Mucosa of stomach (tissue), 1 donor: Measurements from ENCODE around the gene HIPK3.

ENCODE experiments used
- H3K27me3 ChIP-seq: one replicate; pipeline ENCODE4 v1.7.0; 2013; ENCODE audit warnings: mild to moderate bottlenecking, low read length; ENCODE audit not compliant: control insufficient read depth, insufficient read depth
- H3K36me3 ChIP-seq: one replicate; pipeline ENCODE4 v1.7.0; 2013; ENCODE audit warnings: low read length; ENCODE audit not compliant: control insufficient read depth, insufficient read depth
- H3K4me1 ChIP-seq: one replicate; pipeline ENCODE4 v1.7.0; 2013; ENCODE audit warnings: mild to moderate bottlenecking, low read length; ENCODE audit not compliant: control insufficient read depth, insufficient read depth
- H3K4me3 ChIP-seq: one replicate; pipeline ENCODE4 v1.7.0; 2013; ENCODE audit warnings: low read length
- H3K9ac ChIP-seq: one replicate; pipeline ENCODE4 v1.7.0; 2013; ENCODE audit warnings: mild to moderate bottlenecking, low read length, moderate library complexity
- H3K9me3 ChIP-seq: one replicate; pipeline ENCODE4 v1.7.0; 2013; ENCODE audit warnings: mild to moderate bottlenecking, low read length, moderate library complexity; ENCODE audit not compliant: control insufficient read depth
- donor health status: Pancreatic carcinoma.

Gene HIPK3

DNA sequence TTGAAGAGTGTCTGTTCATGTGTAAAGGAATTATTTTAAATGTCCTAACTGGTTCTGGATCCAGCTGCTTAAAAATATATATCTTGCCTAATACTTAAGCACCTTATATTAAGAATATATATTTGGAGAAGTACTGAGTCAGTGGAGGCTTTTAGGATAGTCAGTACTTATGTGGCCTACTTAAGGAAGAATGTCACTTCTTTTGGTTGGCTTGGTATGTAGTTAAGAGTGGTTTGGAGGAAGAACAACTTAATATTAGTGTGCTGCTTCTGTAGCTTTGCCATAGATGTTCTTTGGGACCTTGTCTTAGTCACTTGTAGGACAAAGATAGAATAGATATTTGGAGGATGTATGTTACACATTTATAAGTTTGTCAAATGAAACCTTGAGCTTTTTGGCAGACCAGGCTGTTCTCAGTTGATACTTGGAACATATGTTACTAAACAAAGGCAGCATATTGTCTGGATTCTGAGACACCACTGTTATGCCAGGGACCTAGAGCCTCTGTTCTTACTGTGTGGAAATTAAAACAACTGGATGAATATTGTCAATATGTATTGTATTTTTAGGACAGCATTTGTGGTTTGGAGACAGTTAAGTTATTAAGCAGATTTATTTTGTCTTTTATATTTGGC lies 4.9 kb downstream of the HIPK3 start:
- Histone ChIP-seq H3K9me3 (no peaks in the 10 kb centered on the region), H3K36me3 (no peaks in the 10 kb centered on the region), H3K9ac (no peak overlapping the region), H3K4me1 (peaks cover 9% of the 10 kb centered on the region), H3K4me3 (no peak overlapping the region), H3K27me3 (no peaks in the 10 kb centered on the region)

DNA sequence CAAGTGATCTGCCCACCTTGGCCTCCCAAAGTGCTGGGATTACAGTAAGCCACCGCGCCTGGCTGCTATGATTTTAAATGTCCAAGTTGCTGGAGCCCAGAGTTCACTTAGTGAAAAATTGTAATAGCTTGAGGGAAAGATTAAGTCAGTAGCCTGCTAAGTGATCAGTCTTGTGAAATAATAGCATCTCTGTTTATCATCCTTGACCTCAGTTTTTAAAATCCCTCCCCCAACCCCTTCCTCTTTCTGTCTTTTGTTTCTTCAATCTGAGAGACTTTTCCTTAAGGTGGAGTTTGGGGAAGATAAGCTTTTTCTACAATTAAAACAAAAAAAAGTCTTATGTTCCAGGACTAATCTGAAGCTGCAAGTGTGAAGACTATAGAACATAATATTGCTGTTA lies 6.4 kb downstream of the HIPK3 start:
- Histone ChIP-seq H3K9me3 (no peaks in the 10 kb centered on the region), H3K9ac (no peak overlapping the region), H3K36me3 (no peaks in the 10 kb centered on the region), H3K4me1 (peaks cover 9% of the 10 kb centered on the region), H3K27me3 (no peaks in the 10 kb centered on the region), H3K4me3 (no peak overlapping the region)

DNA sequence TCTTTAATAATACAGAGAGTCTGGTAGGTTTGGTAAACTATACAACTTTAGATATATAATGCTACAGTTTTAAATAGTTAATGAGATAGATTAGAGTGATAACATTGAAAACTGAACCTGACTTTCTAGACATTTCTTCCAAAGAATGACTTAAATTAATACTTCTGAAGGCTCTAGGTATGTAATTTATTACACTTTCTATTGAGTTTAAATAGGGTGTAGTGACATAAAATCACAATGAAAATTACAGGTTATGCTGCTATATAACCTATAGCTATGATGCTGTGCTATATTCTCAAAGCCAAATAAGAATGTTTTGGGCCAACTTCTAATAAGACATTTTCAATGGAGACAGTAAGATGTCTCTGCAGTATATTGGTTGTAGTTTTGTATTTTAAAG lies 7.7 kb downstream of the HIPK3 start:
- Histone ChIP-seq H3K9ac (no peak overlapping the region), H3K27me3 (no peaks in the 10 kb centered on the region), H3K36me3 (no peaks in the 10 kb centered on the region), H3K4me3 (no peak overlapping the region), H3K4me1 (peaks cover 5% of the 10 kb centered on the region), H3K9me3 (no peaks in the 10 kb centered on the region)

DNA sequence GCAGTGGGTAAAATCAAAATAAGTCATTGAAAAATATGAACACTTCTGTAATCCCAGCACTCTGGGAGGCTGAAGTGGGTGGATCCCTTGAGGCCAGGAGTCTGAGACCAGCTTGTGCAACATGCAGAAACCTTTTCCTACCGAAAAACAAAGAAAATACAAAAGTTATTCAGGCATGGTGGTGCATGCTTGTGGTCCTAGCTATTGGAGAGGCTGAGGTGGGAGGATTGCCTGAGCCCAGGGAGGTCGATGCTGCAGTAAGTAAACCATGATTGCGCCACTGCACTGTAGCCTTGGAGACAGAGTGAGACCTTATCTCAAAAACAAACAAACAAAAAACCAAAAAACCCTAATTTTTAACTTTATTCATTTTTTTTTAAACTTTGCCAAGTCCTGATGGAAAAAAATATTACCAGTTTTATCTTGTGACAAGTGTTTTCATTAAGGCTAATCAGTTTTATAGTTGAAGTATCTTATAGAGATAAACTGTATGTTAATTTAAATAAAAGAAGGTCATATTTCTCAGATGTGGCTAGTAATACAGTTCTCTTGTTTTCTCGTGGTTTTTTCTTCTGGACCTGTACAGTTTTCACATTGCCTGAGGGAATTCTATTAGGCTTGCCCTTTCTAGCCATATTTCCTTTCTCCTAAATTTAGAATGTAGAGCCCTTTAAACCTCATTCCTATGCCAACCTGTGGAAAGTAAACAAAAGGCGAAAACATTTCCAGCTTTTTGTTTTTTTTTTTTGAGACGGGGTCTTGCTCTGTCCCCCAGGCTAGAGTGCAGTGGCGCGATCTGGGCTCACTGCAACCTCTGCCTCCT lies 9.4 kb downstream of the HIPK3 start:
- Histone ChIP-seq H3K4me1 (peaks cover 4% of the 10 kb centered on the region), H3K9ac (no peak overlapping the region), H3K9me3 (no peaks in the 10 kb centered on the region), H3K27me3 (no peaks in the 10 kb centered on the region), H3K4me3 (no peak overlapping the region), H3K36me3 (no peaks in the 10 kb centered on the region)

DNA sequence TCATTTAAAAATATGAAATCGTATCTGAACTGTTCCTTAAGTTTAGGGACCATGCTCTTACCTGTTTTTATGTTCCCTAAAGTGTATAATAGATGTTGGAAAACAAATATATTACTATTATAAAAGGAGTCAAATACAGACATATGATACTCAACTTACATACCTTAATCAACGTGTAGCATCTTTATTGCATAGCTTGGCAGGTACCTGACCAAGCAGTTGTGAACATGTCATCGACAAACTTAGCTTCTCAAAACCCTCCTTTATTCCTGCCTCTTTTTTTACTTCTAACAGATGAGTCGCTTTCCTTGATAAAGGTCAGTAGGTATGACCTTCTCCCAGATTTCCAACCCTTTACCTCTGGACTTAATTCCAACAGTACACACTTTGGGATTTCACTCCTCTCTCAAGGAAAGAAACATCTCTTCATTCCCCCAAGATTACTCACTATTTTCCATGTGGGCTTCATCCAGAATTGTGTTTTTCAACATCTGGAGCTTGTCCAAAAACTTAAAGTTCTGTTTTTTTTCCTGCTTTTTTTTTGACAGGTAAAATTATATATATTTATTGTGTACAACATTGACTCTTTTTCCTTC lies 11.9 kb downstream of the HIPK3 start:
- Histone ChIP-seq H3K9me3 (no peaks in the 10 kb centered on the region), H3K4me3 (no peak overlapping the region), H3K9ac (no peak overlapping the region), H3K27me3 (no peaks in the 10 kb centered on the region), H3K4me1 (peaks cover 8% of the 10 kb centered on the region), H3K36me3 (no peaks in the 10 kb centered on the region)

DNA sequence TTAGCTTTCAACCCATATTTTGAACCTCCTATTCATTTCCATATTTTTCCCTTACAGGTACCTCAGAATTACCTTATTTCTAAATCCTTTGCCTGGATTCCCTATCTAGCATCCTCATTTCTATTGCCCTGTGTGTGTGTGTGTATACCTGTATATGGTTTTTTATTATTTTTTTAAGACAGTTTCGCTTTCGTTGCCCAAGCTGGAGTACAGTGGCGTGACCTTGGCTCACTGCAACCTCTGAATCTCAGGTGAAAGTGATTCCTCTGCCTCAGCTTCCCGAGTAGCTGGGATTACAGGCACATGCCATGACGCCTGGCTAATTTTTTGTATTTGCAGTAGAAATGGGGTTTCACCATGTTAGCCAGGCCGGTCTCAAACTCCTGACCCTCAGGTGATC lies 12.6 kb downstream of the HIPK3 start:
- H3K27me3 ChIP-seq = no peaks in the 10 kb centered on the region
- no peak overlapping the region for H3K4me3 ChIP-seq
- H3K4me1 ChIP-seq = peaks cover 11% of the 10 kb centered on the region
- H3K9ac ChIP-seq = no peak overlapping the region
- no peaks in the 10 kb centered on the region for H3K36me3 ChIP-seq
- no peaks in the 10 kb centered on the region for H3K9me3 ChIP-seq

DNA sequence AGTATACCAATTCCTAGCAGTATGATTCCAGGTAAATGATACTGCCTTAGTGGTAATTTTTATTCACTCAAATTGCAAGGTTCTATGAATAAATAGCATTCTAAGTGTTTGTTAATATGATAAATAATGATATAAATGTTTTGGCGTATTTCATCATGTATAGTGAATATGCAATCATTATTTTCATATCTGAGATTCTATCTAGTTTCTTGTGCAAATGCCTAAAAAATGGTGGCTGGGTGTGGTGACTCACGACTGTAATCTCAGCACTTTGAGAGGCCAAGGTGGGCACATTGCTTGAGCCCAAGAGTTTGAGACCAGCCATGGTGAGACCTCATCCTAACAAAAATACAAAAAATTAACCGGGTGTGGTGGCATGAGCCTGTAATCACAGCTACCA lies 13.9 kb downstream of the HIPK3 start:
- Histone ChIP-seq H3K4me3 (no peak overlapping the region), H3K4me1 (peaks cover 11% of the 10 kb centered on the region), H3K27me3 (no peaks in the 10 kb centered on the region), H3K9ac (no peak overlapping the region), H3K9me3 (no peaks in the 10 kb centered on the region), H3K36me3 (no peaks in the 10 kb centered on the region)

DNA sequence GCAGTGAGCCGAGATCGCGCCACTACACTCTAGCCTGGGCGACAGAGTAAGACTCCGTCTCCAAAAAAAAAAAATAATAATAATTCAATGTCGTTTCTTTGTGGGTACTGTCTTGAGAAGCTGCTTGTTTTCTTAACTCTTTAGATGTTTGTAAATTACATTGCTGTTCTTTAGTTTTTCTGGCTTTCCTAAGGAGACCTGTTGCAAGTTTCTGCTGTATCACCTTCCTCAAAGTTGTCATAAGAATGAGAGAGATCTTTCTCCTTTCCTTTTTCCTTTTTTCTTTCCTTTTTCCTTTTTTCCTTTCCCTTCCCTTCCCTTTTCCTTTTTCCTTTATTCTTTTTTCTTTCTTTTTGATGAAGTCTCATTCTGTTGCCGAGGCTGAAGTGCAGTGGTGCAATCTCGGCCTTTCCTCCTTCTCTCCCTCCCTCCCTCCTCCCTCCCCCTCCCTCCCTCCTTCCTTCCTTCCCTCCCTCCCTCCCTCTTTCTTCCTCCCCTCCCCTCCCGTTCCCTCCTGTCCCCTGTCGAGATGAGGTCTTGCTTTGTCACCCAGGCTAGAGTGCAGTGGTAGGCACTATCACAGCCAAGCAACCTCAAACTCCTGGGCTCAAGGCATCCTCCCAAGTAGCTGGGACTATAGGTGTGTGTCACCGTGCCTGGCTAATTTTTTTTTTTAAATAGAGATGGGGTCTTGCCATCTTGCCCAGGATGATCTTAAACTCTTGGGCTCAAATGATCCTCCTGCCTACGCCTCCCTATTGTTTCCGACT lies 15.3 kb downstream of the HIPK3 start:
- Histone ChIP-seq H3K27me3 (no peaks in the 10 kb centered on the region), H3K9ac (no peak overlapping the region), H3K9me3 (no peaks in the 10 kb centered on the region), H3K4me1 (peaks cover 7% of the 10 kb centered on the region), H3K4me3 (no peak overlapping the region), H3K36me3 (no peaks in the 10 kb centered on the region)

DNA sequence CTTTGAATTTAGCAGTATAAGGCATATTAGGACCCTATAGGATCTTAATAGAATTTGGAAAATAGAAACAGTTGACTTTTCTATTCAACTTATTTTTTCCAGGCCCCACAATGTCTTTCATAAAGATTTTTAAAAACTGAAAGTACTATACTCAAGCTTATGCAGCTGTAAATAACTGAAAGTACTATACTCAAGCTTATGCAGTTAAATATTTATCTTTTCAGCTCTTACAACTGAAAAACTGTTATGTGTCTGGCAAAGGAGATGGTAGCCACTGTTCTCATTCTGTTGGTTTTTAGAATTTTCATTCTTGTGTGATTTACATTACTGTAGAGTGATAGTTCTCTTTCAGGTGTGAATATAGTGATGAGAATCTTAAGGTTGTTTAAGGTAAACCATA lies 16.5 kb downstream of the HIPK3 start:
- Histone ChIP-seq H3K4me3 (no peak overlapping the region), H3K9ac (no peak overlapping the region), H3K4me1 (peaks cover 7% of the 10 kb centered on the region), H3K9me3 (no peaks in the 10 kb centered on the region), H3K27me3 (no peaks in the 10 kb centered on the region), H3K36me3 (no peaks in the 10 kb centered on the region)

DNA sequence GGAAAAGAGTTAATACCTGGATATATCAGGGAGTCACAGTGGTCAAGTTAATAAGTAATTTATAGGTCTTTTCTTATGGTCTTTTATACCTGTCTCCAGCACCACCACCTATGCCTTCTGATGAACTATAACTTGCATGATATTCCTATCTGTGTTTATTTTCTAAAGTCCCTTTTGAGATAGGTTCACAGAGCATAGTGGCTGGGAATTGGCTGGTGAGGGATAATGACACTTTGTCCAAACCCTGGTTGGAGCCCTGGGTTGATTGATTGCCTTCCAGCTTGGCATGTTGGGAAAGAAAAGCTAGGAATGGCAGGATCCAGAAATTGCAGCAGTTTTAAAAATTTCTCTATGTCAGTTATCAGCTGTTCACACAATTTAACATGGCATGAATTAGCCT lies 23.2 kb downstream of the HIPK3 start:
- Histone ChIP-seq H3K27me3 (no peaks in the 10 kb centered on the region), H3K4me3 (no peak overlapping the region), H3K4me1 (no peaks in the 10 kb centered on the region), H3K36me3 (no peaks in the 10 kb centered on the region), H3K9me3 (no peaks in the 10 kb centered on the region), H3K9ac (no peak overlapping the region)

DNA sequence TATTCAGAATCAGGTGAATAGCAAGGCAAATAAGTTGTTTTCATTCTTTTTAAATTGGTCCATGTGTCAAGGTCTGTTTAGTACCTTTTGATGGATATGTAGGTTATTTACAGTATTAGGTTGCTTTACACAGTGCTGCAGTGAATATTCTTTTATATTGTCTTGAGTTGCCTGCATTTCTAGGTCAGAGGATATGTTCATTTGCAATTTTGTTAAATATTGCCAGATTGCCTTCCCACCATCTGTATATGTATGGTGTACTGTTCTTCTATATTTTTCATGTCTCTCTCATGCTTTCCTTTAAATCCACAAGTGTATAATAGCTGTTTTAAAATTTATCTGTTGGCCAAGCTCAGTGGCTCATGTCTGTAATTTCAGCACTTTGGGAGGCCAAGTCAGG lies 24.6 kb downstream of the HIPK3 start:
- Histone ChIP-seq H3K9me3 (no peaks in the 10 kb centered on the region), H3K9ac (no peak overlapping the region), H3K36me3 (no peaks in the 10 kb centered on the region), H3K27me3 (no peaks in the 10 kb centered on the region), H3K4me1 (no peaks in the 10 kb centered on the region), H3K4me3 (no peak overlapping the region)

DNA sequence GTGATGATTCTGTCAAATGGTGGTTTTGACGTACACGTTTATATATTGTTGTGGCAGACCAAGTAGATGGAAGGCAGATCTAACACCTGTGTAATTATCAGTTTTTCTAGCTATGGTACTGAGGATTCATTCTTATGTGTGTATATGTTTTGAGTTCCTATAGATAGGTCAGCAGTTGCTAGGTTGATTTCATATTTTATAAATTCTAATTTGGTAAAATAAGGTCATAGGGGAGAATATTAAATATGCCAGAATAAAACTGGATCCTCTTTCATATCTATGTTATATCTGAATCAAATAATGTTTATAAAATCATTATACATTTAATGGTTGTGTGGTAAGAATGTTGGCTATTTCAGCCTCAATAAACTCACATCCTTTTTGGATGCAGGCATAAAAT lies 27.6 kb downstream of the HIPK3 start:
- no peaks in the 10 kb centered on the region for H3K4me1 ChIP-seq
- H3K4me3 ChIP-seq = no peak overlapping the region
- no peaks in the 10 kb centered on the region for H3K36me3 ChIP-seq
- no peak overlapping the region for H3K9ac ChIP-seq
- H3K27me3 ChIP-seq = no peaks in the 10 kb centered on the region
- H3K9me3 ChIP-seq = no peaks in the 10 kb centered on the region
